ENCODE data around the gene CD2AP.
"Not testable (repeated sequence)": the region's sequence is repeated elsewhere in the genome, so short reads cannot be mapped to it uniquely, and the experiment has no call there.

DNA sequence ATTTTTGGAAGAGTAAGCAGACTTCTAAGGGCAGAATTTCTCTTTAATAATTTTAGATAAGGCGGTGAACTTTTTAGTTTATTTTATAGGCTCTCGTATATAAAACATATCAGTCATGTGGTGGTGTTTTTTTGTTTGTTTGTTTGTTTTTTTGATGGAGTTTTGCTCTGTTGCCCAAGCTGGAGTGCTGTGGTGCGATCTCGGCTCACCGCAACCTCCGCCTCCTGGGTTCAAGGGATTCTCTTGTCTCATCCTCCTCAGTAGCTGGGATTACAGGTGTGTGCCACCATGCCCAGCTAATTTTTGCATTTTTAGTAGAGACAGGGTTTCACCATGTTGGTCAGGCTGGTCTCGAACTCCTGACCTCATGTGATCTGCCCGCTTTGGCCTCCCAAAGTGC is 3.6 kb downstream of the CD2AP start:
- TF ChIP-seq, protein P1, sequence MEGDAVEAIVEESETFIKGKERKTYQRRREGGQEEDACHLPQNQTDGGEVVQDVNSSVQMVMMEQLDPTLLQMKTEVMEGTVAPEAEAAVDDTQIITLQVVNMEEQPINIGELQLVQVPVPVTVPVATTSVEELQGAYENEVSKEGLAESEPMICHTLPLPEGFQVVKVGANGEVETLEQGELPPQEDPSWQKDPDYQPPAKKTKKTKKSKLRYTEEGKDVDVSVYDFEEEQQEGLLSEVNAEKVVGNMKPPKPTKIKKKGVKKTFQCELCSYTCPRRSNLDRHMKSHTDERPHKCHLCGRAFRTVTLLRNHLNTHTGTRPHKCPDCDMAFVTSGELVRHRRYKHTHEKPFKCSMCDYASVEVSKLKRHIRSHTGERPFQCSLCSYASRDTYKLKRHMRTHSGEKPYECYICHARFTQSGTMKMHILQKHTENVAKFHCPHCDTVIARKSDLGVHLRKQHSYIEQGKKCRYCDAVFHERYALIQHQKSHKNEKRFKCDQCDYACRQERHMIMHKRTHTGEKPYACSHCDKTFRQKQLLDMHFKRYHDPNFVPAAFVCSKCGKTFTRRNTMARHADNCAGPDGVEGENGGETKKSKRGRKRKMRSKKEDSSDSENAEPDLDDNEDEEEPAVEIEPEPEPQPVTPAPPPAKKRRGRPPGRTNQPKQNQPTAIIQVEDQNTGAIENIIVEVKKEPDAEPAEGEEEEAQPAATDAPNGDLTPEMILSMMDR (IDR thresholded peaks at IDR 0.05; ENCODE audit: low read depth, low read length, missing input control): not testable (repeated sequence)
- not testable (repeated sequence) for TF ChIP-seq YY1 (IDR thresholded peaks at IDR 0.05)

Data from liver (tissue), 2 donors.